ENCODE measurements around the gene MOV10L1.

GRCh38 chr22:50179937-50180726, 90.3 kb downstream of the MOV10L1 start:
- no peak for TF ChIP-seq REST (IDR thresholded peaks at IDR 0.05; ENCODE audit: low read depth)
- no peak for TF ChIP-seq TAF1 (IDR thresholded peaks at IDR 0.05; ENCODE audit: low read depth)
- TF ChIP-seq CEBPB (IDR thresholded peaks at IDR 0.05) = no peak
- no peak for TF ChIP-seq EP300 (IDR thresholded peaks at IDR 0.05; ENCODE audit: borderline replicate concordance)
- no peak for TF ChIP-seq EGR1 (IDR thresholded peaks at IDR 0.05)
- no peak for TF ChIP-seq CREB1 (IDR thresholded peaks at IDR 0.05; ENCODE audit: low read depth)
- TF ChIP-seq USF1 (IDR thresholded peaks at IDR 0.05) = no peak
- no peak for TF ChIP-seq TEAD4 (IDR thresholded peaks at IDR 0.05)
- no peak for TF ChIP-seq NFIC (IDR thresholded peaks at IDR 0.05)
- TF ChIP-seq YY1 (IDR thresholded peaks at IDR 0.05; ENCODE audit: low read depth) = no peak
